Esophagus muscularis mucosa (tissue), 4 donors: ENCODE measurements around the gene CHCHD3. TPM values are rescaled to one million over a fixed set of nuclear protein-coding genes. Genes with fewer than 3 reads are reported as not detected.
A peak's percentile ranks its signal among the peaks of the same experiment; 100 is the strongest.

Experiments used
- DNase-seq: peaks from one replicate; pipeline ENCODE4 v3.0.0-alpha.2; 2017; ENCODE audit errors: extremely low spot score
- H3K27ac ChIP-seq, 4 donors: fragments of 200-600 bp; sonication (generic); replicated peaks in 1 of 4; 1 replicate in 3 of 4; 2 replicates in 1 of 4; pipeline ENCODE4 v1.5.1; 2016 to 2019; ENCODE audit warnings: mild to moderate bottlenecking in 1 of 4
- H3K27me3 ChIP-seq, 4 donors: fragments of 200-600 bp; sonication (generic); one replicate each; pipeline versions ENCODE4 v1.5.1 to v1.6.0; 2016 to 2019
- H3K36me3 ChIP-seq, 4 donors: fragments of 200-600 bp; sonication (generic); one replicate each; pipeline ENCODE4 v1.5.1; 2016 to 2019
- H3K4me1 ChIP-seq, 4 donors: fragments of 200-600 bp; sonication (generic); one replicate each; pipeline ENCODE4 v1.5.1; 2016 to 2019
- H3K4me3 ChIP-seq, 4 donors: fragments of 200-600 bp; sonication (generic); 1 replicate in 2 of 4; 2 replicates in 2 of 4; pipeline ENCODE4 v1.5.1; 2016 to 2019; ENCODE audit warnings: mild to moderate bottlenecking in 4 of 4, moderate library complexity in 1 of 4
- H3K9me3 ChIP-seq, 4 donors: fragments of 200-600 bp; sonication (generic); 1 replicate in 3 of 4; 2 replicates in 1 of 4; pipeline ENCODE4 v1.5.1; 2016 to 2019
- EP300 ChIP-seq: sonication (generic); formaldehyde crosslinking; IDR thresholded peaks from one replicate; pipeline ENCODE4 v1.6.1; 2017; ENCODE audit warnings: antibody characterized with exemption
- POLR2A ChIP-seq: fragments of 450-650 bp; IDR thresholded peaks from one replicate; pipeline ENCODE4 v1.6.1; 2017; ENCODE audit warnings: antibody characterized with exemption, moderate library complexity, mild to moderate bottlenecking, low read depth
- POLR2AphosphoS5 ChIP-seq, 2 donors: sonication (generic); formaldehyde crosslinking; IDR thresholded peaks; one replicate each; pipeline ENCODE4 v1.6.1; 2017; ENCODE audit warnings: antibody characterized with exemption in 2 of 2
- WGBS: methylation state at CpG from one replicate; pipeline ENCODE4 v1.1.5; 2018; 5-methylcytosine and 5-hydroxymethylcytosine counted together
- intact Hi-C: fragments of 100-400 bp; cut with DNase I; formaldehyde crosslinking; loops from one replicate; pipeline ENCODE4 v1.15.1; 2023
- total RNA-seq, 4 donors: library from RNA; depleted of rRNA; stranded (reverse); fragments of >200 nt; gene quantifications; one replicate each; pipeline versions ENCODE4 v1.1.0 to v1.2.1, GENCODE V29; 2016
- TF ChIP-seq, protein P1 (sequence below), 3 experiments: fragments of 200-600 bp in 2 of 3; fragments of 450-650 bp in 1 of 3; sonication (generic) in 2 of 3; IDR thresholded peaks; one replicate each; pipeline ENCODE4 v1.5.1; 2017 to 2019; ENCODE audit warnings: antibody characterized with exemption in 3 of 3, mild to moderate bottlenecking in 2 of 3, moderate library complexity in 1 of 3

Gene CHCHD3
- total RNA-seq, 4 donors from 2014 or later: 58.6 to 74.3 (median 68.9) TPM

DNA sequence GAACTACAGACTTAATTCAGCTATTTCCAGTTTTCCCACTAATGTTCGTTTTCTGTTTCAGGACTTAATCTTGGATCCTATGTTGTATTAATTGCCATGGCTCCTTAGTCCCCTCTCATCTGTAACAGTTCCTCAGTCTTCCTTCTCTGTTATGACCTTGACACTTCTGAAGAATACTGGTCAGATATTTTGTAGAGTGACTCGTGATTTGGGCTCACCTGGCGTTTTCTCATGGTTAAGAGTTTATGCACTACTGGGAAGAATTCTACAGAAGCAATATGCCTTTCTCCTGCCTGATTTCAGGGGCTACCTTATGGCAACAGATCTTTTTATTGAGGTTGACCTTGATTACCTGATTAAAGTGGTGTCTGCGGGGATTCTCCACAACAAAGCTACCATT, 239.4 kb downstream of the CHCHD3 start:
- no peak overlapping the region for H3K4me3 ChIP-seq
- H3K27ac ChIP-seq: no peak overlapping the region
- no peaks in the 10 kb centered on the region for H3K27me3 ChIP-seq
- intact Hi-C loops: no loop called here
- H3K36me3 ChIP-seq: no peaks in the 10 kb centered on the region
- DNase-seq: no peak
- WGBS: 98% methylated on average over 4 of the region's 4 CpGs
- no peaks in the 10 kb centered on the region for H3K9me3 ChIP-seq
- TF ChIP-seq POLR2AphosphoS5 (IDR thresholded peaks at IDR 0.05) (no peak), EP300 (no peak), POLR2A (no peak)
- TF ChIP-seq, protein P1, sequence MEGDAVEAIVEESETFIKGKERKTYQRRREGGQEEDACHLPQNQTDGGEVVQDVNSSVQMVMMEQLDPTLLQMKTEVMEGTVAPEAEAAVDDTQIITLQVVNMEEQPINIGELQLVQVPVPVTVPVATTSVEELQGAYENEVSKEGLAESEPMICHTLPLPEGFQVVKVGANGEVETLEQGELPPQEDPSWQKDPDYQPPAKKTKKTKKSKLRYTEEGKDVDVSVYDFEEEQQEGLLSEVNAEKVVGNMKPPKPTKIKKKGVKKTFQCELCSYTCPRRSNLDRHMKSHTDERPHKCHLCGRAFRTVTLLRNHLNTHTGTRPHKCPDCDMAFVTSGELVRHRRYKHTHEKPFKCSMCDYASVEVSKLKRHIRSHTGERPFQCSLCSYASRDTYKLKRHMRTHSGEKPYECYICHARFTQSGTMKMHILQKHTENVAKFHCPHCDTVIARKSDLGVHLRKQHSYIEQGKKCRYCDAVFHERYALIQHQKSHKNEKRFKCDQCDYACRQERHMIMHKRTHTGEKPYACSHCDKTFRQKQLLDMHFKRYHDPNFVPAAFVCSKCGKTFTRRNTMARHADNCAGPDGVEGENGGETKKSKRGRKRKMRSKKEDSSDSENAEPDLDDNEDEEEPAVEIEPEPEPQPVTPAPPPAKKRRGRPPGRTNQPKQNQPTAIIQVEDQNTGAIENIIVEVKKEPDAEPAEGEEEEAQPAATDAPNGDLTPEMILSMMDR (IDR thresholded peaks at IDR 0.05): no peak
- H3K4me1 ChIP-seq: peaks cover 0 to 9% (median 6%) of the 10 kb centered on the region in 4 donors

DNA sequence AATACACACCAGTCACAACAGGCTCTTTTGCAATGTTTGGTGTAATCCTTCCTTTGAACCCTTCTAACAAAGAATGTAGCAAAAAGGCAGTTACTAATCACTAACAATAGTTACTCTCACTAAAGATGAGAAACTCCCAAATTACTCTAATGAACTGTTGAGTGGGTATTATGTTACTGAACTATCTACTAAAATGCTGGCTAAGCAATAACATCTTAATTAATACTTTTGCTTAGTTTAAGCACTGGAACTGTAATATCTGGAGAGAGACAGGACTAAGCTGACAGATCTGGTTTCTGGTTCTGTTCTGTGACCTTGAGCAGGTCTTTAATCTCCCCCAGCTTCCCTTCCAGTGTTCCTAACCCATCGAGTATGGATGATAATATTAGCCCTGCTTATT, 241.7 kb downstream of the CHCHD3 start:
- no peak for DNase-seq
- Histone ChIP-seq H3K27me3 (no peaks in the 10 kb centered on the region), H3K36me3 (peaks cover 0 to 11% (median 4%) of the 10 kb centered on the region in 4 donors), H3K4me1 (peaks cover 0 to 13% (median 6%) of the 10 kb centered on the region in 4 donors), H3K4me3 (no peak overlapping the region), H3K27ac (no peak overlapping the region), H3K9me3 (no peaks in the 10 kb centered on the region)
- WGBS: 60% methylated on average over 1 of the region's 1 CpG
- no peak for TF ChIP-seq POLR2AphosphoS5 (IDR thresholded peaks at IDR 0.05)
- no peak for TF ChIP-seq POLR2A
- TF ChIP-seq EP300: no peak
- TF ChIP-seq, protein P1 (IDR thresholded peaks at IDR 0.05): no peak
- intact Hi-C loops: no loop called here

DNA sequence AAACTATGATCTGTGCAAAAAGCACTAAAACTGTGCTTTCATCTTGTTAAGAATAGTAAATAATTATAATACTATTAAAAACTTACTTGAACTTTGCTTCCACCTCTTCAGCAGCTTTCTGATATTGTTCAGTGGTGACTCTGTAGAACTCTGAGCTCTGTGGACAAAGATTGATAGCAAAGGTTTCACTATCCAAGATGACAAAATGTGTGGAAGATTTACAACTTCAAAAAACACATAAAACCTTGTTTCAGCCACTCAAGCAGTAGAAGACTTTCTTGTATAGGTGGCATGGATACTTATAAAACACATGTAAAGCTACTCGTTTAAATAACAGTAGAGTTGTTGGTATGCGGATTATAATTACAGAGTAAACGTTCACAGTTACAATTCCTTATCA, 243.6 kb downstream of the CHCHD3 start:
- peaks cover 0 to 13% (median 6%) of the 10 kb centered on the region in 4 donors for H3K4me1 ChIP-seq
- no peaks in the 10 kb centered on the region for H3K9me3 ChIP-seq
- H3K27me3 ChIP-seq: no peaks in the 10 kb centered on the region
- TF ChIP-seq EP300: no peak
- TF ChIP-seq, protein P1 (IDR thresholded peaks at IDR 0.05): no peak
- no peak for TF ChIP-seq POLR2AphosphoS5 (IDR thresholded peaks at IDR 0.05)
- no peak for TF ChIP-seq POLR2A
- 97% methylated on average over 3 of the region's 3 CpGs for WGBS
- no peak overlapping the region for H3K4me3 ChIP-seq
- intact Hi-C loops: no loop called here
- peaks cover 0 to 11% (median 4%) of the 10 kb centered on the region in 4 donors for H3K36me3 ChIP-seq
- no peak for DNase-seq
- no peak overlapping the region for H3K27ac ChIP-seq

DNA sequence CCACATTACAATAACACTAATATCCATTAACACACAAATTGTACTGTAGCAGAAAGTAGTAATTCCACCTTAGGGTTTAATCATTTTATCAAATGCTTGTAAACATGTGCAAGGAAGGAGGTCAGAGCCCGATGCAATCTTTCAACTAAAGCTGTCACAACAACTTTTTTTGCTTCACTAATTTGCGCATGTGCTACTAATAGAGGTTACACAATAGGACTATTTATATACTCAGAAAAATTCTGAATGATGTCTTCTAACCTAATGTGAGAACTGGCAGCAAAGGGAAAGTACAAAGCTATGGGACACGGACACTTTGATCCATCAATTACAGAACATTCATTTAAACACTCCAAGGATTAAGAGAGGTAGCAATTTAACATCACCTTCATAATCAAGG, 244.4 kb downstream of the CHCHD3 start:
- Histone ChIP-seq H3K9me3 (no peaks in the 10 kb centered on the region), H3K36me3 (peaks cover 0 to 11% (median 4%) of the 10 kb centered on the region in 4 donors), H3K4me1 (peaks cover 0 to 13% (median 6%) of the 10 kb centered on the region in 4 donors), H3K27me3 (no peaks in the 10 kb centered on the region), H3K27ac (peak overlapping the region in 1 of 4 donors; percentile 16), H3K4me3 (no peak overlapping the region)
- 49% methylated on average over 3 of the region's 3 CpGs for WGBS
- DNase-seq: no peak
- TF ChIP-seq POLR2AphosphoS5 (IDR thresholded peaks at IDR 0.05) (no peak), POLR2A (no peak), EP300 (no peak)
- TF ChIP-seq, protein P1 (IDR thresholded peaks at IDR 0.05): no peak
- intact Hi-C loops: no loop called here

DNA sequence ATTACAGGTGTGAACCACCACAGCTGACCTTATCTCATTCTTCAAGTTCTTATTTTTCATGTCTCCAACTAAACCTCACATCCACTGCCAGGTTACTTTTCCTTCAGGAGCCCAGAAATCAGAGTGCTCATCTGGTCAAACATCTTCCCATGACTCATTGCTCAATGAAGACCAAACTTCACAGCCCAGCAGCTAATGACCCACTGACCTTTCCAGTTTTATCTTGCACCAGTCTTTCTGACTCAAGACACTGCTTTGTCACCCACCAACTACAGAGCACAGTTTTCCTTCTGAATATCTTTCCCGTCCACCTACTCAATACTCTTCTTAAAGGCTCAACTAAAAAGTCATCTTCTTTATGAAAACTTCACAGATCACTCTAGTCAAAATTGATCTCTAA, 245.1 kb downstream of the CHCHD3 start:
- intact Hi-C loops: no loop called here
- TF ChIP-seq EP300 (no peak), POLR2AphosphoS5 (IDR thresholded peaks at IDR 0.05) (no peak), POLR2A (no peak)
- TF ChIP-seq, protein P1 (IDR thresholded peaks at IDR 0.05): no peak
- WGBS: 97% methylated on average over 1 of the region's 1 CpG
- Histone ChIP-seq H3K27me3 (no peaks in the 10 kb centered on the region), H3K4me1 (peaks cover 0 to 13% (median 6%) of the 10 kb centered on the region in 4 donors), H3K36me3 (peaks cover 0 to 11% (median 4%) of the 10 kb centered on the region in 4 donors), H3K9me3 (no peaks in the 10 kb centered on the region), H3K4me3 (no peak overlapping the region), H3K27ac (no peak overlapping the region)
- no peak for DNase-seq
